T47D (cell line): ENCODE data around the gene EPB41L3.
"Not testable (repeated sequence)": the region's sequence is repeated elsewhere in the genome, so short reads cannot be mapped to it uniquely, and the experiment has no call there.

Source experiments
- DNase-seq, 2 experiments: peaks; one replicate each; pipeline versions ENCODE4 v3.0.0 to v3.0.0-alpha.2; 2011 to 2012; ENCODE audit warnings: low read depth in 1 of 2, low spot score in 1 of 2
- JUND ChIP-seq: IDR thresholded peaks from 2 replicates; pipeline ENCODE4 v1.6.1; 2012; ENCODE audit warnings: low read depth
- in situ Hi-C: cut with HindIII; loops from 2 replicates; pipeline ENCODE4 v1.10.0; 2016; ENCODE audit warnings: low sequenced_read_pairs, low pct_unique_long_range_greater_than_20kb

Gene EPB41L3

GRCh38 chr18:5521000-5521399 lies 22.8 kb downstream of the EPB41L3 start:
- DNase-seq, result no peak
- in situ Hi-C loops, result no loop called here
- no peak for TF ChIP-seq JUND

GRCh38 chr18:5520464-5520863 lies 23.3 kb downstream of the EPB41L3 start:
- no peak for DNase-seq
- TF ChIP-seq JUND, result no peak
- in situ Hi-C loops, result no loop called here

GRCh38 chr18:5519448-5520298 lies 24.1 kb downstream of the EPB41L3 start:
- in situ Hi-C loops, result no loop called here
- TF ChIP-seq JUND, result no peak
- no peak for DNase-seq

- no peak for DNase-seq
- in situ Hi-C loops, result no loop called here
- no peak for TF ChIP-seq JUND
Observed at GRCh38 chr18:5518899-5519371, 24.9 kb downstream of the EPB41L3 start.

- in situ Hi-C loops, result no loop called here
- no peak for DNase-seq
- no peak for TF ChIP-seq JUND
Observed at GRCh38 chr18:5518179-5518770, 25.5 kb downstream of the EPB41L3 start.

GRCh38 chr18:5516841-5517240 lies 27.0 kb downstream of the EPB41L3 start:
- no peak for TF ChIP-seq JUND
- no peak for DNase-seq
- in situ Hi-C loops, result no loop called here

GRCh38 chr18:5515011-5515784 lies 28.6 kb downstream of the EPB41L3 start:
- DNase-seq, result no peak
- in situ Hi-C loops, result no loop called here
- TF ChIP-seq JUND, result no peak

- DNase-seq, result no peak
- TF ChIP-seq JUND, result no peak
- in situ Hi-C loops, result no loop called here
Observed at GRCh38 chr18:5513947-5514346, 29.9 kb downstream of the EPB41L3 start.

GRCh38 chr18:5512176-5512575 lies 31.6 kb downstream of the EPB41L3 start:
- no peak for DNase-seq
- in situ Hi-C loops, result no loop called here
- no peak for TF ChIP-seq JUND

GRCh38 chr18:5511541-5511940 lies 32.3 kb downstream of the EPB41L3 start:
- DNase-seq, in situ Hi-C loops: not testable (repeated sequence)

GRCh38 chr18:5510135-5510846 lies 33.5 kb downstream of the EPB41L3 start:
- in situ Hi-C loops, result no loop called here
- TF ChIP-seq JUND, result no peak
- no peak for DNase-seq

- in situ Hi-C loops, result no loop called here
- no peak for DNase-seq
- TF ChIP-seq JUND, result no peak
Observed at GRCh38 chr18:5508821-5509220, 35.0 kb downstream of the EPB41L3 start.
